Measurements from ENCODE around the gene MED13L.
A peak's percentile ranks its signal among the peaks of the same experiment; 100 is the strongest.

Gene MED13L

DNA sequence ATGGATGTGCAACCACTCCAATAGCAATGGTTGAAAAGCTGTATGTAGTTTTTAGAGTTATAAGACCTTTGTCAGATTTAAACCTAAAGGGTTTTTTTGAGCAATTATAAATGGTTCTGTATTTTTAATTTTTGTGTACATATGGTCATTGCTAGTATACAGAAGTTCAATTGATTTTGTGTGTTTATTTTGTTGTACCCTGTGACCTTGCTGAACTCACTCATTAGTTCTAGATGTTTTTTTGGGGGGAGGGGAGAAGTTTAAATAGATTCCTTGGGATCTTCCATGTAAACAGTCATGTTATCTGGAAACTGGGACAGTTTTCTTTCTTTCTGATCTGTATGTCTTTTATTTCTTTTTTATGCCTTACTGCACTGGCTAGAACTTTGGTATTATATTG, 87.8 kb downstream of the MED13L start:
- H3K4me1 Mint-ChIP-seq (ENCODE audit: low read depth): peaks cover 37% of the 10 kb centered on the region

GRCh38 chr12:116188581-116188980, 88.9 kb downstream of the MED13L start:
- Mint-ChIP-seq H3K9me3 (no peaks in the 10 kb centered on the region), H3K36me3 (ENCODE audit: low read depth) (peaks cover 4% of the 10 kb centered on the region), H3K4me1 (ENCODE audit: low read depth) (peaks cover 41% of the 10 kb centered on the region), H3K4me3 (no peak overlapping the region), H3K27ac (no peak overlapping the region), H3K27me3 (ENCODE audit: low read depth) (no peaks in the 10 kb centered on the region)

More for the DNA sequence above, 87.8 kb downstream of the MED13L start:
- Mint-ChIP-seq H3K36me3 (ENCODE audit: low read depth) (peaks cover 4% of the 10 kb centered on the region), H3K27me3 (ENCODE audit: low read depth) (no peaks in the 10 kb centered on the region), H3K27ac (no peak overlapping the region), H3K9me3 (no peaks in the 10 kb centered on the region), H3K4me3 (no peak overlapping the region)

GRCh38 chr12:116187151-116187511, 90.4 kb downstream of the MED13L start:
- peaks cover 4% of the 10 kb centered on the region for H3K36me3 Mint-ChIP-seq (ENCODE audit: low read depth)
- H3K9me3 Mint-ChIP-seq: no peaks in the 10 kb centered on the region
- peaks cover 48% of the 10 kb centered on the region for H3K4me1 Mint-ChIP-seq (ENCODE audit: low read depth)
- H3K27ac Mint-ChIP-seq: peak overlapping the region; percentile 10
- no peak overlapping the region for H3K4me3 Mint-ChIP-seq
- no peaks in the 10 kb centered on the region for H3K27me3 Mint-ChIP-seq (ENCODE audit: low read depth)

DNA sequence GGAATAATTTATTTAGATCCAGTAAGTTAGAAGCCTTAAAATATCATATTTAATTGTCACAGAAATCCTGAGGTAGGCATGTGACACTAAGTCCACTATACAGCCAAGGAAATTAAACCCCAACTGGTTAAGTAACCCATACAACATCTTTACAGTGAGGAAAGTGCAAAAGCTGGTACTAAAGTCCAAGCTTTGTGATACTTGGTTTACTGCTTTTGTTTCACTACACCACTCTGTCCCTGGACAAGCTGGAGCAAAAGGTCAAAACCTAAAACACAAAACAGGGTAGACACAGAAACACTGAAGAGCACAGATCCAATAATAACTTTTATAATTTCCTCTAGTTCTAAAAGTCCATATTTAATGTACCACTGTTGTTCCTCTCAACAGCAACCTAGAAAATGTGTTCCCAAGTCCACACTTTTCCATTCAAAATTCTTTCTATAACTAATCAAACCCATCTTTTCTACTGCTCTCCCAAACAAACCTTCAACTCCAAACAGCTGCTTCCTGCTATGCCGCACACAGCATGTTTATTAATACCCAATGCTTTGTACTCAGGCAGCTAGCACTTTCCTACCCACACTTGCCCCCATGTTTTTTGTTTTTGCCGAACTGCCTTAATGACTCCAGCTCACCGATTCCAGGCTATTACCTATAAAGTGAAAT, 90.9 kb downstream of the MED13L start:
- H3K27ac Mint-ChIP-seq: peak overlapping the region; percentile 10
- no peaks in the 10 kb centered on the region for H3K27me3 Mint-ChIP-seq (ENCODE audit: low read depth)
- no peaks in the 10 kb centered on the region for H3K9me3 Mint-ChIP-seq
- H3K4me1 Mint-ChIP-seq (ENCODE audit: low read depth): peaks cover 51% of the 10 kb centered on the region
- H3K36me3 Mint-ChIP-seq (ENCODE audit: low read depth): peaks cover 5% of the 10 kb centered on the region
- no peak overlapping the region for H3K4me3 Mint-ChIP-seq

GRCh38 chr12:116184763-116185162, 92.7 kb downstream of the MED13L start:
- H3K36me3 Mint-ChIP-seq (ENCODE audit: low read depth): peaks cover 4% of the 10 kb centered on the region
- no peak overlapping the region for H3K27ac Mint-ChIP-seq
- H3K9me3 Mint-ChIP-seq: no peaks in the 10 kb centered on the region
- peaks cover 52% of the 10 kb centered on the region for H3K4me1 Mint-ChIP-seq (ENCODE audit: low read depth)
- no peaks in the 10 kb centered on the region for H3K27me3 Mint-ChIP-seq (ENCODE audit: low read depth)
- no peak overlapping the region for H3K4me3 Mint-ChIP-seq

DNA sequence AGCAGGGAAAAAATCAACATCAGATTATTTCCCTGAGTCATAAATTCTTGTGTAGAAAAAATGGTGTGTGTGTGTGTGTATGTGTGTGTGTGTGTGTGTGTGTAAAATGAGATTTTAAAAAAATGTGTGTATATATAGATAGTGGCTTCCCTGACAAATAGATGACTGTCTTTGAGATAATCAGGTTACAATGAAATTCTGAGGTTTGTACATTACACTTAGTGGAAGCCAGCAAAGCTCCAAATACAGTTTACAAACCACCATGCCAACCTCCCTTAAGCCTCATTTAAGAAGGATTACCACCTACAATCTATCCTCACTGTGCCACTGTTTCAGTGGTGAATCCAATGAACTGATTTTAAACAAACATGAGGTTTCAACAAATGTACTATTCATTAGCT, 93.8 kb downstream of the MED13L start:
- Mint-ChIP-seq H3K4me3 (no peak overlapping the region), H3K4me1 (ENCODE audit: low read depth) (peaks cover 47% of the 10 kb centered on the region), H3K27ac (no peak overlapping the region), H3K9me3 (no peaks in the 10 kb centered on the region), H3K27me3 (ENCODE audit: low read depth) (no peaks in the 10 kb centered on the region), H3K36me3 (ENCODE audit: low read depth) (peaks cover 2% of the 10 kb centered on the region)

- Mint-ChIP-seq H3K36me3 (ENCODE audit: low read depth) (peaks cover 2% of the 10 kb centered on the region), H3K9me3 (no peaks in the 10 kb centered on the region), H3K4me1 (ENCODE audit: low read depth) (peaks cover 39% of the 10 kb centered on the region), H3K27me3 (ENCODE audit: low read depth) (no peaks in the 10 kb centered on the region), H3K27ac (no peak overlapping the region), H3K4me3 (no peak overlapping the region)
Measured at GRCh38 chr12:116182359-116183063, 95.0 kb downstream of the MED13L start.

- Mint-ChIP-seq H3K27me3 (ENCODE audit: low read depth) (no peaks in the 10 kb centered on the region), H3K4me1 (ENCODE audit: low read depth) (peaks cover 37% of the 10 kb centered on the region), H3K27ac (no peak overlapping the region), H3K9me3 (no peaks in the 10 kb centered on the region), H3K36me3 (ENCODE audit: low read depth) (peaks cover 9% of the 10 kb centered on the region), H3K4me3 (no peak overlapping the region)
Measured at GRCh38 chr12:116180448-116180847, 97.0 kb downstream of the MED13L start.

- Mint-ChIP-seq H3K4me3 (no peak overlapping the region), H3K36me3 (ENCODE audit: low read depth) (peaks cover 12% of the 10 kb centered on the region), H3K9me3 (no peaks in the 10 kb centered on the region), H3K27ac (no peak overlapping the region), H3K4me1 (ENCODE audit: low read depth) (peaks cover 38% of the 10 kb centered on the region), H3K27me3 (ENCODE audit: low read depth) (no peaks in the 10 kb centered on the region)
Measured at GRCh38 chr12:116179384-116179783, 98.1 kb downstream of the MED13L start.

GRCh38 chr12:116177017-116177416, 100.5 kb downstream of the MED13L start:
- peaks cover 41% of the 10 kb centered on the region for H3K4me1 Mint-ChIP-seq (ENCODE audit: low read depth)
- H3K4me3 Mint-ChIP-seq: no peak overlapping the region
- H3K27ac Mint-ChIP-seq: no peak overlapping the region

GRCh38 chr12:116174904-116175303, 102.6 kb downstream of the MED13L start:
- no peaks in the 10 kb centered on the region for H3K9me3 Mint-ChIP-seq
- no peak overlapping the region for H3K4me3 Mint-ChIP-seq
- H3K27me3 Mint-ChIP-seq (ENCODE audit: low read depth): no peaks in the 10 kb centered on the region
- H3K36me3 Mint-ChIP-seq (ENCODE audit: low read depth): peaks cover 15% of the 10 kb centered on the region
- no peak overlapping the region for H3K27ac Mint-ChIP-seq
- peaks cover 48% of the 10 kb centered on the region for H3K4me1 Mint-ChIP-seq (ENCODE audit: low read depth)

More at GRCh38 chr12:116177017-116177416, 100.5 kb downstream of the MED13L start:
- Mint-ChIP-seq H3K36me3 (ENCODE audit: low read depth) (peaks cover 11% of the 10 kb centered on the region), H3K27me3 (ENCODE audit: low read depth) (no peaks in the 10 kb centered on the region), H3K9me3 (no peaks in the 10 kb centered on the region)

- H3K4me1 Mint-ChIP-seq (ENCODE audit: low read depth): peaks cover 48% of the 10 kb centered on the region
- no peak overlapping the region for H3K4me3 Mint-ChIP-seq
- no peak overlapping the region for H3K27ac Mint-ChIP-seq
- H3K36me3 Mint-ChIP-seq (ENCODE audit: low read depth): peaks cover 15% of the 10 kb centered on the region
- H3K9me3 Mint-ChIP-seq: no peaks in the 10 kb centered on the region
- H3K27me3 Mint-ChIP-seq (ENCODE audit: low read depth): no peaks in the 10 kb centered on the region
Measured at GRCh38 chr12:116174006-116174405, 103.5 kb downstream of the MED13L start.

DNA sequence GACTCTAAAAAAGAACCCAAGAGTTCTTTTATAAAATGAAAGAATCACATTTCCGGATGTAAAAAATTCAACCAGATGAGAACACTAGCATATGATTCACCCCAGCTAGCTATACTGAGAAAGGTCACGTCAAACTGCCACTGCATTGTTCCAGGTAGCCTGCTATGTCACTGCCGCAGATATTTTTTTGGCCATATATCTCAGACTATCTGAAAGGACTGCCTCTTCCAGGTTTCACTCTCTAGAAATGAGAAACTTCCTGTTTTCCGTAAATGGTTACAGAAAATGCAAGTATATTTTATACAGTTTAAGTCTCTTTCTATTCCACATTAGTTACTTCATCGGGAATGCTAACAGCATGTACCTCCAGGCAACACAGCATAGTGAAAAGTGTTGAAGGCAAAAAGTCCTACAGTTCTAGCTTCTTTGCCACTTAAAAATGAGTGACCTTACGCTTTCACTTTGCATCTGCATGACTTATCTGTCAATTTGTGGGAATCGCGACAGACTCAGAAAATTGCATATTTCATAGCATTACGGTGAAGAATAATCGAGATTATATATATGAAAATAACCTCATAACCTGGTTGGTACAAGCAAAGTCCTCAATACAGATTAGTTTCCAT, 105.2 kb downstream of the MED13L start:
- H3K9me3 Mint-ChIP-seq: no peaks in the 10 kb centered on the region
- peaks cover 15% of the 10 kb centered on the region for H3K36me3 Mint-ChIP-seq (ENCODE audit: low read depth)
- peak overlapping the region; percentile 77 for H3K4me3 Mint-ChIP-seq
- peaks cover 48% of the 10 kb centered on the region for H3K4me1 Mint-ChIP-seq (ENCODE audit: low read depth)
- no peaks in the 10 kb centered on the region for H3K27me3 Mint-ChIP-seq (ENCODE audit: low read depth)
- peak overlapping the region; percentile 90 for H3K27ac Mint-ChIP-seq

GRCh38 chr12:116171549-116171948, 105.9 kb downstream of the MED13L start:
- H3K27ac Mint-ChIP-seq: peak overlapping the region; percentile 90

DNA sequence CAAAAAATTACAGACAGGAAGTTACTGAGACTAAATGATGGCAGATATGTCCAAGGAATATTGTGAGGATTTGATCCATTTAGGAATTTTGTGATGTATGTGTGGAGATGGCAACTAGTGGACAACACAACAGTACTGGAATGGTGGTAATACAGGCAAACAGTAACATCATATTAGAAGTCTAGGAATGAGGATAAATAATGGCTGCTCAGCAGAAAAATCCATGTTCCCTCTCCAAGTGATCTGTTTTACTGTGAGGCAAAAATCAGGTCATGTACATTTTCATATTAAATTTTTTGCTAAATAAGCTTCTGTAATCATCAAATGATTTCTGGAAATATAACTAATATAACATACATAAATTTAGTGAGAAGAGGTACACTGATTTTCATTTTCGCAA, 108.4 kb downstream of the MED13L start:
- H3K36me3 Mint-ChIP-seq (ENCODE audit: low read depth): peaks cover 5% of the 10 kb centered on the region
- H3K27me3 Mint-ChIP-seq (ENCODE audit: low read depth): no peaks in the 10 kb centered on the region
- H3K27ac Mint-ChIP-seq: no peak overlapping the region
- H3K4me3 Mint-ChIP-seq: no peak overlapping the region
- no peaks in the 10 kb centered on the region for H3K9me3 Mint-ChIP-seq
- H3K4me1 Mint-ChIP-seq (ENCODE audit: low read depth): peaks cover 41% of the 10 kb centered on the region

More at GRCh38 chr12:116171549-116171948, 105.9 kb downstream of the MED13L start:
- Mint-ChIP-seq H3K36me3 (ENCODE audit: low read depth) (peaks cover 13% of the 10 kb centered on the region), H3K27me3 (ENCODE audit: low read depth) (no peaks in the 10 kb centered on the region), H3K4me1 (ENCODE audit: low read depth) (peaks cover 47% of the 10 kb centered on the region), H3K4me3 (peak overlapping the region; percentile 77), H3K9me3 (no peaks in the 10 kb centered on the region)

All from T-helper 1 cell treated with Interleukin-12 subunit alpha and Interleukin-12 subunit beta and Interleukin-4 antibody, amounts not matched to agents 30 μg/mL and 1 μg/mL, for 36 hours (primary cell).